Ishikawa (cell line): Measurements from ENCODE around the gene MARCHF3.

Source experiments
- CREB1 ChIP-seq: IDR thresholded peaks from 2 replicates; pipeline ENCODE4 v1.6.1; 2012; ENCODE audit warnings: low read depth
- REST ChIP-seq: IDR thresholded peaks from 2 replicates; pipeline ENCODE4 v1.6.1; 2012; ENCODE audit warnings: low read depth, mild to moderate bottlenecking

- TF ChIP-seq CREB1 (no peak), REST (no peak)
Observed at GRCh38 chr5:126865299-126865698, 165.1 kb downstream of the MARCHF3 start.
